HG02938 (cell line): ENCODE results near the gene CHRD.

ENCODE experiments used
- ATAC-seq: cut with Tn5 transposase; IDR thresholded peaks from one replicate; pipeline ENCODE4 v1.9.1; 2021; ENCODE audit warnings: mild to moderate bottlenecking, moderate library complexity; ENCODE audit not compliant: unreplicated experiment

CHRD gene

DNA sequence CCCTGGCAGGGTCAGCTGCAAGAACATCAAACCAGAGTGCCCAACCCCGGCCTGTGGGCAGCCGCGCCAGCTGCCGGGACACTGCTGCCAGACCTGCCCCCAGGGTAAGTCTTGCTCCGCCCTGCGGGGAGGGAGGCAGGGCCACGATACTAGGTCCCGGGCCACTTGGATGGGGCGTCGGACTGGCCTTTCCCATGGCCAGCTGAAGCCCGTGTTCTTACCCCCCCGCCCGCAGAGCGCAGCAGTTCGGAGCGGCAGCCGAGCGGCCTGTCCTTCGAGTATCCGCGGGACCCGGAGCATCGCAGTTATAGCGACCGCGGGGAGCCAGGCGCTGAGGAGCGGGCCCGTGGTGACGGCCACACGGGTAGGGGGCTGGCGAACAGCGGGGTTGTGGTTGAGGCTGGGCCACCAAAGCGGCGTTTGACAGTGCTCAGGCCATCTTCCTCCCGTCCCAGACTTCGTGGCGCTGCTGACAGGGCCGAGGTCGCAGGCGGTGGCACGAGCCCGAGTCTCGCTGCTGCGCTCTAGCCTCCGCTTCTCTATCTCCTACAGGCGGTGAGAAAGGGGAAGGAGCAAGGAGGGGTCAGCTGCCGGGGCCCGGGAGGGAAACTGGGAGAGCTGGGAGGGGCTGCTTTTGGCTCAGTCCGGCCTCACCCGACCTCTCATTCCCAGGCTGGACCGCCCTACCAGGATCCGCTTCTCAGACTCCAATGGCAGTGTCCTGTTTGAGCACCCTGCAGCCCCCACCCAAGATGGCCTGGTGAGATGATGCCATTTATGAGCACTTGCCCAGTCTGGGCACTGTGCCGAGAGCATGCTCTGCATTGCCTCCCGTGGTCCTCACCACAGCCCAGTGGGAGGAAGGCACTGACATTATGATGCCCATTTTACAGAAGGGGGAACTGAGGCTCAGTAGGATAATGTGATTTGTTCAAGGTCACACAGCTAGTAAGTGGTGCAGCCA, 1.7 kb downstream of the CHRD start:
- no peak for ATAC-seq

DNA sequence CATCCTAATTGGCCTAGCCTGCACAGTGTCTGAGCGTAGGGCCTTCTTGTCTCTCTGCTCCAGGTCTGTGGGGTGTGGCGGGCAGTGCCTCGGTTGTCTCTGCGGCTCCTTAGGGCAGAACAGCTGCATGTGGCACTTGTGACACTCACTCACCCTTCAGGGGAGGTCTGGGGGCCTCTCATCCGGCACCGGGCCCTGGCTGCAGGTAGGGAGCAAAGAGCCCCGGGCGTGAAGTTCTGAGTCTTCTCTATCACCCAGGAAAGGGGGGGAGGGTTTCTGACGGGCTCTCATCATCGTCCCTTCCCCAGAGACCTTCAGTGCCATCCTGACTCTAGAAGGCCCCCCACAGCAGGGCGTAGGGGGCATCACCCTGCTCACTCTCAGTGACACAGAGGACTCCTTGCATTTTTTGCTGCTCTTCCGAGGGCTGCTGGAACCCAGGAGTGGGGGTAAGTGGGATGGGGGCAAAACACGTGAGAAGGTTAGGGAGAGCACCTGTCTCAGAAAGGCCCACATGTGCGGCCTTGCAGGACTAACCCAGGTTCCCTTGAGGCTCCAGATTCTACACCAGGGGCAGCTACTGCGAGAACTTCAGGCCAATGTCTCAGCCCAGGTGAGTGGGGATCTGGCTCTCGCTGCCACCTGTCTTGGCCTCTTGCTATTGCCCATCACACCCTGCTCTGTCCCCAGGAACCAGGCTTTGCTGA, 2.6 kb downstream of the CHRD start:
- ATAC-seq, result no peak

DNA sequence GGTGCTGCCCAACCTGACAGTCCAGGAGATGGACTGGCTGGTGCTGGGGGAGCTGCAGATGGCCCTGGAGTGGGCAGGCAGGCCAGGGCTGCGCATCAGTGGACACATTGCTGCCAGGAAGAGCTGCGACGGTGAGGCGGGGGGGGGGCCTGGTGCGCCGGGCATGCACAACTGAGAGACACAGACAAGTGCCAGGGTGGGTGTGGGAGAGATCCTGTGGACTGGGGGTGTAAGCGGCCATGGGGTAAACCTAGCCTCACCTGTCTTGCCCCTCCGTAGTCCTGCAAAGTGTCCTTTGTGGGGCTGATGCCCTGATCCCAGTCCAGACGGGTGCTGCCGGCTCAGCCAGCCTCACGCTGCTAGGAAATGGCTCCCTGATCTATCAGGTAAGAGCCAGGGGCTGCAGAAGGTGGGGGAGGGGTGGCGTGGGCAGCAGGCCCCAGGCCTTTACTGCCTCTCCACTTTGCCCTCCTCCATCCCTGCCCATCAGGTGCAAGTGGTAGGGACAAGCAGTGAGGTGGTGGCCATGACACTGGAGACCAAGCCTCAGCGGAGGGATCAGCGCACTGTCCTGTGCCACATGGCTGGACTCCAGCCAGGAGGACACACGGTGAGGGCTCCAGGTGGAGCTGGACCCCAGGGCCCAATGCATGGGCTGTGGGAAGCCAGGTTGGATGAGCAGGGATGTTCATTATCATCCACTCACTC, 3.3 kb downstream of the CHRD start:
- no peak for ATAC-seq

DNA sequence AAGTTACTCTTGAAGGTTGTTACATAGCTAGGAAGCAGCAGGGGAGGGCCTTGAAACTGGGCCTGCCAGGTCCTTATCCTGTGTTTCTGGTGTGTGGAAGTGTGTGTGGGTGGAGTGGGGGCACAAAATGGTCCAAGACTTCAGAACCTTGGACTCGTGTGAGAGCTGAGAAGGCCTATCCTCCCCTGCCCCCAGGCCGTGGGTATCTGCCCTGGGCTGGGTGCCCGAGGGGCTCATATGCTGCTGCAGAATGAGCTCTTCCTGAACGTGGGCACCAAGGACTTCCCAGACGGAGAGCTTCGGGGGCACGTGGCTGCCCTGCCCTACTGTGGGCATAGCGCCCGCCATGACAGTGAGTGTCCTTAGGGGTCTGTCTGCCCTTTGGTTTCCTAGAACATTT, 4.5 kb downstream of the CHRD start:
- ATAC-seq, result no peak

- ATAC-seq, result no peak
These were observed 5.1 kb downstream of the CHRD start for GRCh38 chr3:184384856-184385422.

DNA sequence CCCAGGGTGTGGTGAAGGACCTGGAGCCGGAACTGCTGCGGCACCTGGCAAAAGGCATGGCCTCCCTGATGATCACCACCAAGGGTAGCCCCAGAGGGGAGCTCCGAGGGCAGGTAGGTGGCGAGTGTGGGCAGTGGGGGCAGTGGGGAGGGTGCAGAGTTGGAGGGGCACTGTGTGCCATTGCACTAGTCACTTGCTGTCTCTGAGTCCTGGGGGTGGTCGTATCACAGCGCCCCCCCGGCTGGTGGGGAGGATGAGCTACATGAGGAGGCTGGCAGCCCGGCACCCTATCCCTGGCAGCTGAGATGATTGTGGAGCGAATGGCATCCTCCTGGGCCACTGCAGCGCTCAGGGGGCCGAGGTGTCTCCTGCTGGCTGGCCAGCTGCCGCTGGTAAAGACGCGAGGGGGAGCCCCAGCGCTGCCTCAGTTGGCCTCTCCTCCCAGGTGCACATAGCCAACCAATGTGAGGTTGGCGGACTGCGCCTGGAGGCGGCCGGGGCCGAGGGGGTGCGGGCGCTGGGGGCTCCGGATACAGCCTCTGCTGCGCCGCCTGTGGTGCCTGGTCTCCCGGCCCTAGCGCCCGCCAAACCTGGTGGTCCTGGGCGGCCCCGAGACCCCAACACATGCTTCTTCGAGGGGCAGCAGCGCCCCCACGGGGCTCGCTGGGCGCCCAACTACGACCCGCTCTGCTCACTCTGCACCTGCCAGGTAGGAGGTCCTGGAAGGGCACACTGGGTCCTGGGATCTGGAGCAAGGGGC, 6.4 kb downstream of the CHRD start:
- ATAC-seq, result no peak

DNA sequence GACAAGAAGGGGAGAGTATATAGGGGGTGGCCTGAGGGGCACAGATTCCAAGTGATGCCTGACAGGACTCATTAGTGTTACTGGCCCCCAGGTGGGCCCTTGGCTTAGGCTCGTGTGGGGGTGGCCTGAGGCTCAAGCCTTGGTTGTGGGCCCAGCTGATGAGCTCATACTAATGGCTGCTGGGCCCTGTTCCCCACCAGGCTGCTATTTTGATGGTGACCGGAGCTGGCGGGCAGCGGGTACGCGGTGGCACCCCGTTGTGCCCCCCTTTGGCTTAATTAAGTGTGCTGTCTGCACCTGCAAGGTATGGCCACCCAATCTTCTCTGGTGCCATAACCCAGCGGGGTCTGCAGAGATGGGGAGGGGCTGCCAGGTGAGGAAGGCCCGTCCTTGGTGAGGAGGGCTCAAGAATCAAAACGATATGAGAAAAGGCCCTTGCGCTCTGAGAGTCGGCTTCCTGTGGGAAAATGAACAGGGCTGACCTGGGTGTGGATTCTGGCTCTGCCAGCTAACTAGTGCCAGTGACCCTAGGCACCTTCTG, 7.4 kb downstream of the CHRD start:
- no peak for ATAC-seq

- no peak for ATAC-seq
These were observed 8.5 kb downstream of the CHRD start for GRCh38 chr3:184388164-184388935.

DNA sequence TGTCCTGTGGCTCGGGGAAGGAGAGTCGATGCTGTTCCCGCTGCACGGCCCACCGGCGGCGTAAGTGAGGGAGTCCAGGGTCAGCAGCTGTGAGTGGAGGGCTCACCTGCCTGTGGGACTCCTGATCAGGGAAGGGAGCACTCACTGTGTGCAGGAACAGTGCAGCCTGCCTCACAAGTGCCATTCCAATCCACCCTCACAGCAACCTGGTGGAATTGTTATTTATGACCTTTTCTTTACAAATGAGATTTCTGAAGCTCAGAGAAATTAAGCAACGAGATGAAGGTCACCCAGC, 9.0 kb downstream of the CHRD start:
- ATAC-seq, result no peak

- no peak for ATAC-seq
These were observed 9.5 kb downstream of the CHRD start for GRCh38 chr3:184389384-184389783.

DNA sequence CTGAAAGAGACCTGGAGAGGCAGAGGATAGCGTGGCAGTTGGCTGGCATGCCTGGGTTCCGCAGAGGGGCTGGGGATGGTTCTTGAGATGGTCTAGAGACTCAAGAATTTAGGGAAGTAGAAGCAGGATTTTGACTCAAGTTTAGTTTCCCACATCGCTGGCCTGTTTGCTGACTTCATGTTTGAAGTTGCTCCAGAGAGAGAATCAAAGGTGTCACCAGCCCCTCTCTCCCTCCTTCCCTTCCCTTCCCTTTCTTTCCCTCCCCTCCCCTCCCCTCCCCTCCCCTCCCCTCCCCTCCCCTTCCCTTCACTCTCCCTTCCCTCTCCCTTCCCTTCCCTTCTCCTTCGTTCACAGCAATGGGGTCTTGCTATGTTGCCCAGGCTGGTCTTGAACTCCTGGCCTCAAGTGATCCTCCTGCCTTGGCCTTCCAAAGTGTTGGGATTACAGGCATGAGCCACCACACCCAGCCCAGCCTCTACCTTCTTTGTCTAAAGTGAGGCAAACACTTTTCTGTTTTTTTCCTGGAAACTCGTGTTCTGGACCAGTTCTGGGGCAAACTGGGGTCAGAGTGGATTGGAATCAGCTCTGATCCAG, 10.2 kb downstream of the CHRD start:
- ATAC-seq, result no peak

DNA sequence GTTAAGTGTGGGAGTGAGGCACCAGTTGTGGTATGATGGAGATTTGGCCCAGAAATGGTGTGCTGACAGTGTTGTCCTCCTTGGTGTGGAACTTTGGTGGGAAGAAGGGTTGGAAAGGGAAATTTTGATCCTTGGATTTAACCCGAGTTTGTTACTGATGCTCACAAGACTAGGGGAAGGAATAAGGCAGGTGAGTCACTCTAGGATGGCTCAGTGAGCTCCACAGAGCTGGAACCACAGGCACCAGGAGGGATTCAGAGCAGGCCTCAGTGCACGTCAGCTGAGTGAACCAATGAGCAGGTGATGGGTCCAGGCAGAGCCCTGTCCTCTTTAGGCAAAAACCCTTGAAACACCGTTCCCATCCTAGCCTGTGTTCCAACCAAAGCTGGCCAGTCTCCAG, 11.4 kb downstream of the CHRD start:
- ATAC-seq, result no peak

DNA sequence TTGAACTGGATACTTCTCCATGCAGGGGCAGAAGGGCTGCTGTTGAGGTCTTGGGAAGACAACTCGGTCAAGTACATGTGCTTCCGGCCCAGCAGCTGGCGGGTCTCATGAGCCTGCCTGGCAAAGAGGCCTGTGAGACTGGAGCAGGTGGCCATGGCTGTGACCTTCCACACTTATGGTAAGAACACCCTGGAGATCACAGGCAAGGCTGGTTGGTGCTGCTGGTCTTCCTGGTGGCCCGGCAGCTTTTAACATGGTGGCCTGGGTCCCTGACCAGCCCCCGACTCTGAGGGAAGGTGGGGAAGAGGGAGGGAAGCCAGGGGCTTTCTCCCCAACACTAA, 15.4 kb downstream of the CHRD start:
- no peak for ATAC-seq

GRCh38 chr3:184399410-184399809, 19.6 kb downstream of the CHRD start:
- no peak for ATAC-seq

DNA sequence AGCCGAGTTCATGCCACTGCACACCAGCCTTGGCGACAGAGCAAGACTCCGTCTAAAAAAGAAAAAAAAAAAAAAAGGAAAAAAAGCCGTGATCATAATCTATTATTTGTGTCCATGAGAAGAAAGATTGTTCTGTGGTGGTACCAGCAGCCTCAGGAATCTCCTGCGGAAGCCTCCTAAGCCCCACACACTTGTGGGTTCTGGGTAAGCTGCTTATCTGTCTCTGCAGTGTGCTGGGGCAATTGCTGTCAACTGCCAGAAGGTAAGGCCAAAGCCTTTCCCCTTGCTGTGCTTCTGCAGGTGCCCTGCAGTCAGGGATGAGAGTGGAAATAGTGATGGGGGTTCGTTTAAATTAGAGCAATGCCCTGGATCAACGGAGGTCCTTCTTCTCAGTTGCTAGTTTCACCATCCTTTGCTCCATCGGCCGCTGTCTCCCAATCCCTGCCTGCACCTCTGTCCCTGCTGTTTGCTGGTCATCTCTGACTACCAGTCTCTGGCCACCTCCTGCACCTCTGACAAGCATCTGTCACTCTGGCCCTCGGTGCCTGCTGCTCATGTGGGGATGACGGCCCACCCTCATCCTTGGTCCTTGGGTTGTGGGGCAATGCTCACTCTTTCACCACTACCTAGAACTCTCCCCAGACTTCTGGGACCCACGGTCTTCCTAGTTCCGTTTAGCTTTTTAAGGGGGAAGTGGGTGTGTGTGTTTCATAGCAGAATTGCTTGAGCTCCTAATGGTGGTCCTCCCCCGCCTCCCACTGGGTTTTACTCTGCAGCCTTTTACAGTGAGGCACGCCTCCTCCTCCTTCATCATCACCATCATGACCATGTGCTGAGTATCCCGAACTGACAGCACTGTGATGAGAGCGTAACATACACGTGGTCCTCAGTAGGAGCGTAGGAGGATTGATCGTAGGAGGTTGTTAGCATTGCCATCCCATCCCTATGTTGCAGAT, 25.5 kb downstream of the CHRD start:
- ATAC-seq, result no peak

- ATAC-seq, result no peak
These were observed 29.6 kb downstream of the CHRD start for GRCh38 chr3:184409331-184409926.

GRCh38 chr3:184409946-184410500, 30.2 kb downstream of the CHRD start:
- ATAC-seq, result no peak
